HG03354 (cell line): ENCODE results near the gene AIPL1.

Experiments
- ATAC-seq: cut with Tn5 transposase; IDR thresholded peaks from one replicate; pipeline ENCODE4 v1.9.1; 2021; ENCODE audit warnings: mild to moderate bottlenecking; ENCODE audit not compliant: unreplicated experiment, poor library complexity, severe bottlenecking

AIPL1 gene

DNA sequence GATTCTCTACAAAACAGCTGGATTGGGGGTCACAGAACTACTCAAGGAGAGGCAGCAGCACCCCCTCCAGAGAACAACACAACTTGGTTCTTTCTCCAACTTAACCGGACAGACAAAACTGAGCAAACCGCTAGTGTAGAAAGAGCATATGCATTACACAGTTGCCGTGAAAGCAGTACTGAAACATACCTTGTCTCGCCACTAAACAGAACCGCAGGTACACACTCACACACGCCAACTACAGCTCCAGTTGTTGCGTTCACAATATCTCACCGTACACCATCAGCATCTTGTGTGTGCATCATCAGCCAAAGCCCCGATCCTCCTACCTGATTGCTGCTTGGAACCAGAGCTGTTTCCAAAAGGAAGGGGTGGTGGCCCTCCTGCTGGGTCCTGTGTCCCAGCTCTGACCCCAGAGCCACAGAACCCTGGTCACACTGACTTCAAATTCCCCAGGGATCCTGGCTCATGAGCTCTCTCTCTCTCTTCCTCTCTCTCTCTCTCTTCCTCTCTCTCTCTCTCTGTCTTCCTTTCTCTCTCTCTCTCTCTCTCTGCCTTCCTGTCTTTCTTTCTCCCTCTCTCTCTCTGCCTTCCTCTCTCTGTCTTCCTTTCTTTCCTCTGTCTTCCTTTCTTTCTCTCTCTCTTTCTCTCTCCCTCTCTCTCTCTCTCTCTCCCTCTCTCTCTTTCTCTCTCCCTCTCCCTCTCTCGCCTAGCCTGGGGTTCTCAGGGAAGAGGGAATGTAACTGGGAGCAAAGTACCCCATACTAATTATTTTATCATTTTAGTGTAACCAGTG lies 17.7 kb upstream of the AIPL1 start:
- no peak for ATAC-seq

DNA sequence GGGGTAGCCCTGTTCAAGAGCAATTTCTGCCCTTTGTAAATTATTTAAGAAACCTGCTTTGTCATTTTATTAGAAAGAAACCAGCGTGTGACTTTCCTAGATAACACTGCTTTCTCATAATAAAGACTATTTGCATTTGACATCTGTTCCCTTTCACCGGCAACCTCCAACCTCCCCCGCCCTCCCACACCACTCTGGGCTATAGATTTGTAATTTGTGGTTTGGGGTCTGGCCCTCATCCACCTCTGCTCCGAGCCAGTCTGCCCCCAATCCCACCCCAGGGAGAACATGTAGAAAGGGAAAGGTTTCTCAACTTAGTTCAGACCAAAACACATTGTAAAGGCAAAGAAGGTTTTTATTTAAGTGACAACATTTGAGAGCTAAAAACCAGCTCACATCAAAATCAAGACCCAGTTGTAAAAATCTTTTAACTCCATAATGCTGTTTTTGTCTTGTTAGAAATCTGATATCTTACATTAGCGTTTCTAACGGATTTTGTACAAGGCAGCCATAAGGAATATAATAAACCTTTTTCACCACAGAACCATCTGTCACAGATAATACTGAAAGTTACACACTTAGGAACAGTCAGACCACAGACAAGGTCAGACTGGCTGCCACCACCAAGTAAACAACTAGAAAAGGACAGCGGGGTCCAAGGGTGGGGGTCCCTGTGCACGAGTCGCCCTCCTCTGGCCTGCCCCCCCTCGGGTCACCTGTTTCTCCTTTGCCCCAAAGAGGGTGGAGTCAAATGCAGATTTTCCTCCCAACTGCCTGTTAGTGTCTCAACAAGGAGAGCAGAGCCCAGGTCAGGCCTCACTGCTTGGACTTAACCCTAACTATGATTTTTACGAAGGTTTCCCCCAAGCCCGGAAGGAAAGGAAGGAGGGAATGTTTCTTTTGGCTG lies 16.3 kb upstream of the AIPL1 start:
- ATAC-seq = no peak

DNA sequence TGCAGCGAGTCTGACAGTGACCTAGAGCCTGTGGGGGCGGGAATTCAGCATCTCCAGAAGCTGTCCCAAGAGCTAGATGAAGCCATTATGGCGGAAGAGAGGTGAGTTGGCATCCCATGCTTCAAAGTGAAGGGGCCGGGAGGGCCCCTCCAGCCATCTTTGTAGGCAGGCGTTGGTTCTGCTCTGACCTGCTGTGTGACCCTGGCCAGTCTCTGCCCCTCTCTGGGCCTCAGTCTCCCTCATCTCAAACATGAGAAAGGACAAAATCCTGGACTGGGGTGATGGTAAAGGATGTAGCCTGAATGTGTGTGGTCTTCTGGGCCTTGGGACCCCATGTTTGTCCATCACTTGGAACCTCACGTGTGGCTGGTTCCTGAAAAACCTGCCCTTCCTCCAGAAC lies 14.4 kb upstream of the AIPL1 start:
- ATAC-seq = no peak

DNA sequence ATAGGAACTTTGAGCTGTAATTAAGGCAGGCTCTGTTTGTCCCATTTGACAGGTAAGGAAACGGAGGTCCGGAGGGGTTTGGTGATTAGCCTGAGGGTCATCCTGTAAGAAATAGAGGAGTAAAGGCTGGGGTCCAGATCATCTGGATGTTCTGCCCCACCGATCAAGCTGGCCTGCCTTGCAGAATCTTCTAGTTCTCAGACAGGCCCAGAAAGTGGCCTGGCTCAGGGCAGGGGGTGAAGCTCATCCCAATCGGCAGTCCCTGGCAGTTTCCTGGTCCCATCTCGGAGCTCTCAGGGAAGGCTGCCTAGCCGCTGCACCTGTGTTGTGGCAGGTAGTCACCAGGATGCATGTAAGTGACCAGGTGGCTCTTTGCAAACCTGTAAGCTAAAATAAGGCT lies 13.6 kb upstream of the AIPL1 start:
- ATAC-seq = no peak

DNA sequence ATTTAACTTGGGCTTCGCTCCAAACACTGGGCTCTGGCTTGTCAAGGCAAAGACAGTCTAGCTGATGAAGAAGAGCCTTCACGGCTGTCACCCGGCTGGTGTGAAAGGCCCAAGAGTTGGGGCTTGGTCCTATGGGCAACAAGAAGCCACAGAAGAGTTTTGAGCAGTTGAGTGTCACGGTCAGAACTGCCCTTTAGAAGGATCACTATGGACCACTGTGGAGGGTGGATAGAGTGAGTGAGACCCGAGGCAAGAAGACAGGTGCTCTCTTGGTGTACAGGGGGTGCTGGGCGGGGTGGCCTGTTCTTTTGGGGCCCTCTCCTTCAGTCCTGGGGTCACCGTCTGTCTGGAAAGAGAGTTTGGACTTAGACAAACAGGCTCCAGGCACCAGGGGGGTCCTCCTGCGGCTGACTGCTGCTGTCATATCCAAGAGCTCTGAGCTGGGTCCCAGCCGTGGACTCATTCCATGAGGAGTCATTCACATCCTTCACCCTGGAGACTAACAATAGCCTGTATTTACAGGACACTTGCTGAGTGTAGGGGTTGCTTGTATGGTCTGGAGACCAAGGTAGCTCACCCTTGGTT lies 11.7 kb upstream of the AIPL1 start:
- ATAC-seq = no peak

DNA sequence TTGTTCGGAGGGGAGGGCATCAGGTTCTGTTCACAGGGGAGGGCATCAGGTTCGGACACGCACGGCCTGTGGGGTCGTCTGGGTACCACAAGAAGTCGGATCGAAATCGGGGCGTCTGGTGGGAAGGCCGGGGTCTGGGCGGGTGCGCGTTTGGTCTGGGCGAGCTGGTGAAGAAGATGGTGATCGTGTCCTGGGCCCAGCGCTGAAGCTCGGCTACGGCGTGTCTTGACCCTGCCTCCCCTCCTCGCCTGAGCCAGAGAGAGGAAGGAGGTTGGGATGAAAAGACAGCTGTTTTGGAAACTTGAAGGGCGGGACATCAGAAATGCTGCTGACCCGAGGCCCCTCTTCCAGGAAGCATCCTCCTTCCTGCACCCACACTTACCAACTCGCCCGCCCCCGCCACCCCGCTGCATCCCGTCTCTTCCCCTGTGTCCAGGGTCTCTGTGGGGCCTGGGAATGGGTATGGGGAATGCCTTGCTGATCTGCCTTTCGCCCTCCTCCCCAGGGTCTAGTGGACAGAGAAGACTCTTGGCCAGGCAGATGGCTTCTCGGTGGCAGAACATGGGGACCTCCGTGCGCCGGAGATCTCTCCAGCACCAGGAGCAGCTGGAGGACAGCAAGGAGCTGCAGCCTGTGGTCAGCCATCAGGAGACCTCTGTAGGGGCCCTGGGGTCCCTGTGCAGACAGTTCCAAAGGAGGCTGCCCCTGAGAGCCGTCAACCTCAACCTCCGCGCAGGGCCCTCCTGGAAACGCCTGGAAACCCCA lies 9.8 kb upstream of the AIPL1 start:
- no peak for ATAC-seq

DNA sequence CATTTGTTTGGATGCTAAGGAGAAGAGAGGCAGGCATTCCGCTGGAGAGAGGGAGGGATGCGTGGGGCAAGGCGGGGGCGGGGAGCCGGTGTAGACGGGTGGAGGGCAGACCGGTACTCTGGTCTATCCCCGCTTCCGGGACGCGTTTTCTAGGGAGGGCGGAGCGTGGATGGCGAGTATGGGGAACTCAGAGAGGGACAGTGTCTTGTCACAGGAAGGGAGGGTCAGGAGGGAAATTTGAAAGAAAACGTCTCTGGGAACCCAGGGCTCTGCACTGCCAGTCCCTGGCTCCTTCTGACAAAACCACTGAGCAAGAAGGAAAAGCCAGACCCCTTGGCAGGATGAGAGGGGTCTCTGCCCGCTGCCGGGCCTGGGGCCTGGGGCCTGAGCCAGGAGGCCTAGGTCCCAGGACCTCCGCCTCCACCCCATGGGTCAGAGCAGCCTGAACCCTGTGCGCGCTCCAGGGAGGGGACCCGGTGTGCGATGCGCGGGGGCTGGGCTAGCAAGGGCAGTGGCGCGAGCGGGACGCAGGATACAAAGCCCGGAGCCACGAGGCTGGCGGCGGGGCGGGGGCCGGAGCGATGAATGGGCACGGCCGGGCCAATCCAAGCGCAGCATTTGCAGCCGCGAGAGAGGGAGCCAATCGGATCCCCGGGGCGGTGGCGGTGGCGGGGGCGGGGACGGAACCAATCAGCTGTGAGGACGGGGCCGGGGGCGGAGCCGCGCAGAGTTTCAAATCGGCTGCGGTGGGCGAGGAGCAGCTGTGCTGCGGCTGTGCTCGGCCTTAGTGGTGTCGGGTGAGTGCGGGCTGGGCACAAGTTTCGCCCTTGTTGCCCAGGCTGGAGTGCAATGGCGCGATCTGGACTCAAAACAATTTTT lies 9.0 kb upstream of the AIPL1 start, which contains the start of gene PIMREG:
TSS of gene PIMREG (plus strand) at position 764 of the 879 bp plus-strand sequence. CDS start 656 bp downstream, outside the sequence.
- peak; percentile 89 for ATAC-seq

DNA sequence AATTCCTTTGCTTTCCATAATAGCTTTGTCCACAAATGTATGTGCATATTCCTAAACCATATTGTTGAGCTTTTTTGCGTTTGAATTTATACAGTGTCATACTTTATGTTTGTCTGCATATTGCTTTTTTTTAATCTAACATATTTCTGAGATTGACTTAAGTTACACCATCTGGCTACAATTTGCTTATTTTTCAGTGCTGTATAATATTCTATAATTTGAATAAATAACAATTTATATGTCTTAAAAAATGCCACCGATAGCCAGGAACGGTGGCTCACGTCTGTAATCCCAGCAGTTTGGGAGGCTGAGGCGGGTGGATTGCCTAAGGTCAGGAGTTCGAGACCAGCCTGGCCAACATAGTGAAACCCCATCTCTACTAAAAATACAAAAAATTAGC lies 7.9 kb upstream of the AIPL1 start:
- no peak for ATAC-seq

DNA sequence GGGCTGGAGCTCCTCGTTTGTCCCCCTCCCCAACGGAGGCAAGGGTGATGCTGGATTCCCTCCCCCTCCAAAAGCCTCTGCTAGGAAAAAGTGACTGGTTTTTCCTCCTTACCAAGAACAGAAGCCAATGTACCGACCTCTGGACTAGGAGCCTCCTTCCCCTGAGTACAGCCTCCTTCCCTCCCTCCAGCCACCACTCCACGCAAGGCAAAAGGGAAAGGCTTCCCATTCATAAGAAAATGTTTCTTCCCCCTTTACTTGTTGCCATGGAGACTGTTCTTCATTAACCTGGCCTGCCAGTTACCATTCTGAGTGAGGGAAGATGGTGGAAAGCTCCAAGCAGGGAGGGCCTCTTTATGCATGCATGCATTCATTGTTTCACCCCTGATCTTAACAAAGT lies 5.0 kb upstream of the AIPL1 start:
- ATAC-seq = no peak

DNA sequence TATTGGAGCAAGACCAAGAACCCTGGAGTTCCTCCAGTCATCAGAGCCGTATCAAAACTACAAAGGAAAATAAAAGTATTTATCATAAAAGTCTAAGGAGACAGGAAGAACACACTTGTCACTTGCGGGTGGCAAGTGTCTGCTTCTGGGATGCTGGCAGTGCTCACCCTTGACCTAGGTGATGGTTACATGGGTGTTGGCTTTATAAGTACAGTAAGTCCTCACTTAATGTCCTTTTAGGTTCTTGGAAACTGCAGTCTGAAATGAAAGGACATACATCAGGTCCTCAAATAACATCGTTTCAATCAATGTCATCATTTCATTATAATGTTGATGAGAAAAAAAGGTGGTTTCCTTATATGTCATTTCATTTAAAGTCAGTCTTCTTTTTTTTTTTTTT lies 3.0 kb upstream of the AIPL1 start:
- ATAC-seq = no peak

DNA sequence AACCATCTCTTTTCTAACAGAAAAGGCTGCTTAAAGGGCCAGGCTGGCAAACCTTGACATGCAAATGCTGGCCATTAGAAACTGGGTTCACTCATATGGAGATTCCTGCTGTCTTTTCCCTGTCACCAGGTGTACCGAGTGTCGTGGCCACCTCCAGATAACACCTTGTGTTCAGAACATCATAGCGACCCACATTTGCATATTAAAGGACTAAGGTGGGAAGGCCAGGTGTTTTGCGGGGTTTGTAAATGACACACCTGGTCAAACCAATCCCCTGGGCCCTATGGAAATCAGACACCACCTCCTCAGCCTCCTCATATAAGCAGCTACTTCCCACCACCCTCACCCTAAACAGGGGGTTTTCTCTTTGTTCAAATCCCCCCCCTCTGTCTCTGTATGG lies 2.5 kb upstream of the AIPL1 start:
- no peak for ATAC-seq

DNA sequence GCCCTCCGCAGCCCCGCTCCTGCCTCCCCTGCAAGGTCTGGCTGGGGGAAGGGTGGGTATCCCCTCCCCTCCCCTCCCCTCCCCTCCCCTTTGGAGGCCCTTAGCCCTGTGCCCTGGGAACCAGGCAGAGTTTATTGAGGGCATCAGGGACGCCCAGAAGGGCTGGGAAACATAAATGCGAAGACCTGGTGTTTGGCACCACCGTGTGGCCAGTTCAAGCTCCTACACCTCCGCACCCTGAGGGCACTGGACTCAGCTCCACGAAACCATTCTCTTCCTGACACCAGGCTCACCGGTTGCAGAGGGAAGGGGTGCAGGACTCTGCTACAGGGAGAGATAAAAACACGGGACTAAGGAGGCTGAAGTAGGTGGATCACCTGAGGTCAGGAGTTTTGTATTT lies 1.0 kb upstream of the AIPL1 start:
- no peak for ATAC-seq

DNA sequence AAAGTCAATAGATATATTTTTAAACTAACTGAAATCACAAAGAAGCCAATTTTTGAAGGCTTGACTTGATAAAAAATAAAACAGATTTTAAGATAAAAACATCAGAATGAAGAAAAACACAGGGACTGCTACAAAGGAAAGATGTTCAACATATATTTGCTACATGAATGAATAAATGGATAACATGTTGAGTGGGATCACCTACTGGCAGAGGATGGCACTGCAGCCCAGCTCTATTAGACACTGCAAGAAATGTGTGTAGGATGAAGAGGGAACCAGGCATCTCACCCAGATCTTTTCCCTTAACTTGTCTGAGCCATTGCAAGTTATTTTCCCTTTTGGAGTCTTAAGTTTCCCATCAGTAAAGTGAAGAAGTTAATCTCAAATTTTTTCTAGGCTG lies 4.2 kb downstream of the AIPL1 start:
- ATAC-seq = no peak

DNA sequence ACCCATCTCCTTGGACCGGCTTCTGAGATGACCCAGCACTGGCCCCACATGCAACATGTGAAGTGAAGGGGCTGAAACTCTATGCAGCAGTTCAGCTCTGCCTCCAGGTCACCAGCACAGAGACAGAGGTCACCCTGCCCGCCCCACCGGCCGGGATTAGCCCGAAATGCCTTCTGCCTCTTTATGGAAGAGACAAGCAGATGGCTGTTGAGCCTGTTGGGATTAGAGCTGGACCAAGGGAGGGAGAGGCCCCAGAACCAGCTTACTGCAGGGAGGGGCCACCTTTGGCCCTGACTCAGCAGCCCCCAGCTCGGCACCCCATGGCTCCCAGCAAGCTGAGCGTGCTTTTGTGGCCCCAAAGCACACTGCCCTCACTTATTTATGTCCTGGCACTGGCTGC lies 5.7 kb downstream of the AIPL1 start:
- no peak for ATAC-seq

DNA sequence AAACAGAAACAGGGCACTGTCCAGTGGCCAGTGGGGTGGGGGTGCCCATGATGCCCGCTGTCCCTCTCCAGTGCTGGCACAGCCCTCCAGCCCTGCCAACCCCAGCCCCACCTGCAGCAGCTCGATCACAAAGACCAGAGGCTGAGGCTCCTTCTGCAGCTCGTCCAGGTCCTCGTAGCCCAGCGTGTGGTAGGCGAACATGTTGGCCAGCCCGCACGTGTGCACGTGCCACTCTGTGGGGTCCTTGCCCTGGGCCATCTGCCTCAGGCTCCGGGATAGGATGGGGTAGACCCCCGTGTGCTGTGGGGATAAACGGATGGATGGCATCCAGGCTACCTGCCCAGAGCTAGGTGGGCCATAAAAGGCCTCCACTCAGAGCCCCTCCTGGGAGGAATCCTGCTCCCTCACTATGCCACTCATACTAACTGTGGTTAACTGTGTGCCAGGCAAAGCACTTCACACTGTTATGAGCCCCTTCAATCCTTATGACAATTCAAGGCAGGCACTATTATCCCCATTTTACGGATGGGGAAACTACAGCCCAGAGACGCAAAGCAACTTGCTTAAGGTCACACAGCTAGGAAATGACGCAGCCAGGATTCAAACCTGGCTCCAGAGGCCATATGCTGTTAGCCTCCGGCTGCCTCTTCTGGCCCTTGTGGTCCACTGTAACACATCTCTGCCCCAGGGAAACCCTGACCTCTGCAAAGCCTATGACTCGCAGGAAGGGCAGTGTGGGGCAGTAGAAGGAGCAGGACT lies 6.5 kb downstream of the AIPL1 start:
- ATAC-seq = no peak

DNA sequence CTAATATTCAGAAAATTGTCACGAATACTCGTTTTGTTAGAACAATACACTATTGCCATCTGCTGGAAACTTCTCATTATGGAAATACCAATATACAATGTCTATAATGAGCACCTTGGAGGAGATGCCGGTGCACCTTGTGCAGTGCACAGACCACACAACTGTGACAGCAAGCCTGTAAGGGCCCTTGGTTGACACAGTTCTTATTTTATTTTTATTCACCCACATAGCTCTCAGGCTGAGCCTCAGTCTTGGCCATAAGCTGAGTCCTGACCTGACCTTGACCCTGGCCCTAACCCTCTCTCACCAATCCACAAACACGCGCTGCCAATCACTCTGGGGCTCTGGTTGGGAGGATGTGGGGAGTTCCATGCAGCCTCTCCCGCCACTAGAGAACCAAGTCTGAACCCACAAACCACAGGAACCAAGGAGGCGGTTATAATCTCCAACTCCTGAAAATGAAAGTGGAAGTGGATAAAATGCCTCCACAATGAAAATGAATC lies 7.6 kb downstream of the AIPL1 start:
- ATAC-seq = no peak

DNA sequence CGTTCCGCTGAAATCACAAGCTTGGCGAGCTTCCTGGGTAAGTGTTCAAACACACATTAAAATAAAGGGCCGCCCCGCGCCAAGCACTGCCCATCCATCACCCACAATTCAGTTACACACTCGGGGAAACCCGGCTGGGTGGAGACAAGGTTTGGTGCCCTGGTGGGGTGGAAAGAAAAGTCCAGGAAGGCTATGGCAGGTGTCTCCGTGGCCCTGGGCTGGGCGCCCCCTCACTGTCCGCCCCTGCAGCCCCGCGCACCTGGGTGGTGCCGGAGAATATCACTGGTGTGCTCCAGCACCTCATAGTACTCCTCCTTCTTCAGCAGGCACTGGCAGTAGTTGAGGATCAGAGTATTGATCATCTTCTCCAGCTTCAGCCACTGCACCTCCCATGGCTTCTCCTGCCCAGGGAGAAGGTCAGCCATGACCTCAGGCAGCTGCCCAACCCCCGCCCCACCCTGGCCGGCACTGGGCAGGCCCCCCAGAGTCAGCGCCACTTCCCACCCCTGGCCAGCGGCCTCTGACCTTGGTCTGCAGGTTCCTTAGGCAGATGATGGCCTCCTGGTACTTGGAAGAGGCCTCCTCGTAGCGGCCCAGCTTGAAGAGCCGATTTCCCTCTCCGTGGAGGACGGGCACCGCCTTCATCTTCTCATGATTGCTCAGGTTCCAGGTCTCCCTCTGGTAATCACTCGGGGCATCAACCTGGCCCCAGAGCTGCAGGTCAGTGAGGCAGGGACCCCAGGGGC lies 8.4 kb downstream of the AIPL1 start:
- no peak for ATAC-seq
